HG03354 (cell line): ENCODE measurements around the gene CYBC1.
A peak's percentile ranks its signal among the peaks of the same experiment; 100 is the strongest.

Source experiments
- ATAC-seq: cut with Tn5 transposase; IDR thresholded peaks from one replicate; pipeline ENCODE4 v1.9.1; 2021; ENCODE audit warnings: mild to moderate bottlenecking; ENCODE audit not compliant: unreplicated experiment, poor library complexity, severe bottlenecking

Gene CYBC1

GRCh38 chr17:82450357-82451106 is at the start of gene CYBC1:
CYBC1 (minus strand) TSS chr17:82450752; CDS start chr17:82449254, 1,498 bp downstream.
- ATAC-seq = peak; percentile 60

DNA sequence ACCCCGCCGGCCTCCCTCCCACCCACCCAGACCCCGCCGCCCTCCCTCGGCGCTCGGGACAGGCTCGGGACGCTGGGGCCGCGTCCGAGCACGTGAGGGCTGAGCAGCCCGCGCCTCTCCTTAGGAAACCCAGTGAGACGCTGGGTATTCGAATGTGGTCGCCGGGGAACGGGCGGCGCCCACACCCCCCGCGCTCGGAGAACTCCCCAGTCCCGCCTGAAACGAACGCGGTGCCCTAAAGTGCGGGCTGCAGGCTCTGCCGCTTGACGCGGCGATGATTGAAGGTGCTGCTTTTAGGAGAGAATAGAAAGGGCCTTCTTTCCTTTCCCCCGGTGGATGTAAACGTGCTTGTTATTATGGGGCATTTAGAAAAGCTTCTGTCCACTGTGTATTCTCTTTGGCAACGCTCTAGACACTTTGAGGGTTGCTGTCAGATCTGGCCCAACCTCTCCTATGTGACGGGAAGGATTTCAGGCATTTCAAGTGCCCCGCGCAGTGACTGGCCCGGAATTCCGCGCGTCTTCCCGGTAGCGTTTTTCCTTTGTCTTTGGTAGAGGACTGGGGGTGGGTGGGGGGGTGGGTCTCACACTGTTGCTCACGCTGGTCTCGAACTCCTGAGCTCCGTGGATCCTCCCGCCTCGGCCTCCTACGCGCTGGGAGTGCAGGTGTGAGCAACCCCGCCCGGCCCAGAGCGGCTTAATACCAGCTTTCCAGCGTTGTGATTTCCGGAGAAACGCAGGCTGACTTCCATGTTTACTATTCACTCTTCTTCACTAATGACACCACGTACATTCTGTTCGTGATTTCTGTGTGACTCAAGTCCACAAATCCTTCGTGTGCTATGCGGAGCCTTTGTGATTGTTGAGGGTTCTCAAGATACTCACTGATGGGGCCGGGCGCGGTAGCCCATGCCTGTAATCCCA is 47.2 kb upstream of the CYBC1 start:
- ATAC-seq = peak; percentile 12

GRCh38 chr17:82496529-82497434 is 46.2 kb upstream of the CYBC1 start:
- ATAC-seq = peak; percentile 69

GRCh38 chr17:82495844-82496528 is 45.4 kb upstream of the CYBC1 start:
- no peak for ATAC-seq

DNA sequence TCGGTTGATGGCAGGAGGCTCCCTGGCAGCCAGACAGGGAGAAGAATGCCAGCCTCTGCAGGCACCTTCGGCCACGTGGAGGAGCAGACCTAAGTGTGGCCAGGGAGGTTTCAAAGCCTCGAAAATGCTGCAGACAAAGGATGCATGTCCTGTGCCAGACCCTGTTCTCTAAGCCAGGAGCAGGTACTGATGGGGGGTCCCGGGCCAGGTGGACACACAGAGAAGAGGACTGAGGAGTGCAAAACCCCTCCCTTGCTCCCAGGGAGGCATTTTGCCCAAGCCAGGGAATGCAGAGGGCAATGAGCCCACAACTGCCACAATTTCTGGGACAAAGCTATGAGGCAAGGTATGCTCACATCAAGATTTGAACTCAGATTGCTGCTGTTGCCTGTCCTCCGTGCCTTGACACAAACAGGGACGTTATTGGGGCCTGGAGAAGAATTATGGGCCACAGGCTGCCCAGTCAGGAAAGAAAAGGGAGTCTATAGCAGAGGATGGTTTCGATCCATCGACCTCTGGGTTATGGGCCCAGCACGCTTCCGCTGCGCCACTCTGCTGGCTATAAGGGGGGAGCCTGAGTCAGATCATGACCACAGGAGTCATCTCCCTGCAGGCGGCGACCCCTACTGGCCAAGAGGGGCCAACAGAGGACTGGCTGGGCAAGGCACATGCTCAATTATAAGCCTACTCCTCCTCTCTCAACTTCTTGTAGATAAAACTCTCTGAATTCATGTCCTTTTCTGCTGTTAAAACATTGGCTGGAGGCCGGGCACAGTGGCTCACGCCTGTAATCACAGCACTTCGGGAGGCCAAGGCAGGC is 43.9 kb upstream of the CYBC1 start:
- ATAC-seq = peak; percentile 62

DNA sequence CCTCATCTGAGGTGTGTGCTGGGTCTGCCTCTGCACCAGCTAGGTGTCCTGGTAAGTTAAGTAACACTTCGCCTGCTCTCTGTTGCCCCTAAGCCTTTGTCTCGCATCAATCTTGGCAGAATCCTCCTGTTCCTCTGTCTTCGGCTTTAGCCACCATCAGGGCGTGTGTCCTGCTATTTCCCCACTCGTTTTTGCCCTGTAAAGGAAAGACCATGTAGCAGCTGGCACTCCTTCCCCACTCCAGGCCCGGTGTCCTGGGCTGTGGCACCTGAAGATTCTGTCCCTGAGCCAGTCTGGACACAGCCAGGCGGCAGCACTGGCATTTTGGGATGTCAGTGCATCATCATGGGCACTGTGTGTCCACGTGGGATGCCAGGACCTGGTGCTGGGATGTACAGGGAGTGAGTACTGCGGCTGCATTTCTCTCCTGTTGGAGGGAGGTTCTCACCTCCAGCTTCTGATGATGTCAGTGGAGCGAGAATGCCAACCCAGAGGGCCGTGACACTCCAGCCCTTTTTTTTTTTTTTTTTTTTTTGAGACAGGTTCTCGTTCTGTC is 42.8 kb upstream of the CYBC1 start:
- no peak for ATAC-seq

DNA sequence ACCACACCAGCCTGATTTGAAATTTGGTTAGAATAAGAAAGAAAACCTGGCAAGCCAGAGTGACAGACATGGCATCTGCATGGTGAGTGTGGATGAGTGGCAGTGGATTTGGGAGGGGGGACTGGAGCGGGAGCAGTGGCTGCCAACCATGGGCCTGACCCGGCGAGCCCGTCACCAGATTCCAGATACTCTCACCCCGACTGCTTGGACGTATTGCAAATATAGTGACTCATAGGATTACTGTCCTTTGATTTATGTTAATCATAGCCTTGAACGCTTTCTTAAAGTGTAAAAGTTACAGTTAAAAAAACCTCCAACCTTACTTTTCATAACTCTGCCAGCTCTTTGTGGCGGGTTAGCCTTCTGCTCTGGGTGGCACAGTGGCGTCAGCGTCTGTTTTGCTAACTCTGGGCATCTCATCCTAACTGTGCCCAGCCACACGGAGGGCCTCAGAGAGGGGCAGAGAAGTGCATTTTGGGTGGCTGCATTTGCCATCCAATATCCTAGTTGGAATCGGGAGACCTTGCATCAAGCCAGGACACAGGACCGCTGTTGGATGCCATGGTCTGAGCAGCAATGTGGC is 42.2 kb upstream of the CYBC1 start:
- no peak for ATAC-seq

- ATAC-seq = no peak
Observed at GRCh38 chr17:82491533-82491932, 41.0 kb upstream of the CYBC1 start.

DNA sequence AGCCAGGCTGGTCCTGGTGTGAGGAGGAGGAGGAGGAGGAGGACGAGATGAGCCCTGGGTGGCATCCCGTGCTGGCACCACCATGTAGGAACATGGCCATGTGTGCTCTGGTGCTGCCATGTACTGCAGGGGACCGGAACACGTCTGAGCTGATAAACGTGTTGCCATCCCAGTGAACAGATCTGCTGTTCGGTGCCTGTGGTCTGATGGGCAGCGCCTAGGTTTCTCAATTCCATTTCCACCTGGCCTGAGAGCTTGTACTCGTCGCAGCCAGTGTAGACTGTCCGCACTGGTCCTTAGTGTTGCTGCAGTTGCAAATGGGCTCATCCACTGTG is 40.6 kb upstream of the CYBC1 start:
- no peak for ATAC-seq

DNA sequence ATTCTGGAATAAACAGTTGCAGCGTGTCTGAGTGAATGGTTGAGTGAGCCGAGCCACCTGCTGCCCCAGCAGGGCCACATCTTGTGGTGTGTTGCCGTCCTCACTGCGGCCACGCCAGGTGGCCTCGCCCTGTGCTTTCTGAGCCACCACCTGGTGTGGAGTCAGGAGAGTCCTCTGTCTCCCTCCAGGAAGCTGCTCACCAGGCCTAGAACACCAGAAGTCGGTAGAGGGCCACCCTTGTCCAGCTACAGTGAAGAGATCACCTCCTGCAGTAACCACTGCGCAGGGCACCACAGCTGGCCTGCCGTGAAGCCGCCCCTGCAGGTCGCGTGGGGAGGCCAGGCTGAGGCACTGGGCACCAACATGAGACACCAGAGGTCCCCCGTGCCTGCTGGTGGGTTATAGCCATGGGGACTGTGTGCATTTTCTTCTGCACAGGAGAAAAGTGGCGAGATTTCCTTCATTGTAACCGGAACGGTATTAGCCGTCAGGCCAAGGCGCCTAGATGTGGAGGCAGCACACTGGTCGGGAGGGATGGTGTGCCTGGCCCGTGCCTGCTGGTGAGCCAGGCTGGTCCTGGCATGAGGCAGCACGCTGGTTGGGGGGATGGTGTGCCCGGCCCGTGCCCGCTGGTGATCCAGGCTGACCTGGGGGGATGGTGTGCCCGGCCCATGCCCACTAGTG is 40.1 kb upstream of the CYBC1 start:
- ATAC-seq = no peak

GRCh38 chr17:82489851-82490511 is 39.4 kb upstream of the CYBC1 start:
- no peak for ATAC-seq

DNA sequence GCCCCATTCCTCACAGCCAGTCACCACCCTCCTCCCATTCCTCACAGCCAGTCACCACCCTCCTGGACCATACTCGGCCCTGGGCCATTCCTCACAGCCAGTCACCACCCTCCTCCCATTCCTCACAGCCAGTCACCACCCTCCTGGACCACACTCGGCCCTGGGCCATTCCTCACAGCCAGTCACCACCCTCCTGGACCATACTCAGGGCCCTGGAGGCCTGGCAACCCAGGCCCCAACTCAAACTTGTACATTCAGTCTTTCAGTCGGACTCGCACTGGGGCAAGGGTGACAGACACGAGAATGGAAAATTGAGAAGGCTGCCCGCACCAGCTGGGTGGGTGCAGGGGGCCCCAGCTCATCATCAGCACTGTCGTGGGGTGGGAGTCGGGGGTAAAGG is 38.6 kb upstream of the CYBC1 start:
- ATAC-seq = no peak

GRCh38 chr17:82487910-82488309 is 37.4 kb upstream of the CYBC1 start:
- ATAC-seq = no peak

DNA sequence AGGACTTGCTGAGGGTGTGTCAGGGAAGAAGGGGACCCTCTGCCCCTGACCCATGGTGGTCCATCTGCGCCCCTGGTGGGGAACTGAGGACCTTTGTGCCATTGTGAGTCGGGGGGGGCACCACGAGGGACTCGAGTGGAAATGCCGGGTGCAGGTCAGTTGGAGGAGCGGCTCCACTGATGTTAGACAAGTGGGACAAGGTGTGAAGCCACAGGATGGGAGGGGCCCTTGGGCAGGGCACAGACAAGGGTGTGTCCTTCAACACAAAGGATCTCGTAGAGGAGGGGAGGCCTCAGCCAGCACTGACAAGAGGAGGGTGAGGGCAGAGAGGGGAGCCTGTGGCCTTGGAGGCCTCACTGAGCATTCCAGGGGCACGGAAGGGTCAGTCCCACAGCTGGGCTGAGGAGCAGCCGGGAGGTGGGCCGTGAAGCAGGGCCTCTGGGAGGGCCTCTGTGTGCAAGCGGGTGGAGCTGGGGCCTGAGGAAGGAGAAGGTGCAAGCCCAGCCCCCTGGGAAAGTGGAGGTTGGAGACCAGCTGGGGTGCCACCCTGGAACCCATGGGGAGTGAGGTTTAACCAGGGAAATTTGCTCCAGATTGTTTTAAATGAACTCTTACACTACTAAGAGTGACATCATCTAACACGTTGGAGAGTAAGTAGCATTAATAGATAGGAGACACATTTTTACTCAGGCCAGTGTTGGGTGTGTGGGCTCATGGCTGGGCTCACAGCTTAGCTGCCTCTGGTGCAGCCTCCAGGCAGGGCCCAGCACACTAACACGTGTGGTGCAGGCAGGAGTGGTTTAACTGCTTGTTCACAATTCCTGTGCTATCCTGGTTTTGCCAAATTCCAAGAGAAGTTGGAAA is 35.9 kb upstream of the CYBC1 start:
- no peak for ATAC-seq

GRCh38 chr17:82483836-82484235 is 33.3 kb upstream of the CYBC1 start:
- no peak for ATAC-seq

GRCh38 chr17:82483204-82483660 is 32.7 kb upstream of the CYBC1 start:
- ATAC-seq = no peak
